ENCODE results near the gene CHAD.

- TF ChIP-seq ZNF274 (IDR thresholded peaks at IDR 0.05; ENCODE audit: low read depth, low read length) (no peak), YY1 (IDR thresholded peaks at IDR 0.05; ENCODE audit: insufficient read depth, insufficient read length) (no peak)
These were observed 18.8 kb upstream of the CHAD start for GRCh38 chr17:50487213-50488096.
